Measurements from ENCODE around the gene ITPKB. TPM values are rescaled to one million over a fixed set of nuclear protein-coding genes. Genes with fewer than 3 reads are reported as not detected.

Gene ITPKB
- polyA plus RNA-seq, 1 donor from 2014 or later: 20.4 TPM

- Mint-ChIP-seq H3K27me3 (no peaks in the 10 kb centered on the region), H3K9me3 (no peaks in the 10 kb centered on the region), H3K4me1 (peaks cover 70 to 90% (median 74%) of the 10 kb centered on the region in 3 donors), H3K36me3 (peaks cover 2% of the 10 kb centered on the region), H3K4me3 (peak overlapping the region in 3 of 4 donors; percentile 55 to 80 (median 63)), H3K27ac (peak overlapping the region; percentile 12 to 97 (median 20))
These were observed 55.9 kb downstream of the ITPKB start for GRCh38 chr1:226682871-226683814.

GRCh38 chr1:226681652-226682493 is 57.2 kb downstream of the ITPKB start:
- Mint-ChIP-seq H3K4me1 (peaks cover 70 to 90% (median 72%) of the 10 kb centered on the region in 3 donors), H3K27me3 (no peaks in the 10 kb centered on the region), H3K36me3 (peaks cover 2% of the 10 kb centered on the region), H3K9me3 (no peaks in the 10 kb centered on the region), H3K4me3 (peak overlapping the region in 2 of 4 donors; percentile 34 to 96), H3K27ac (peak overlapping the region in 2 of 3 donors; percentile 97 to 99)

- Mint-ChIP-seq H3K27me3 (no peaks in the 10 kb centered on the region), H3K36me3 (peaks cover 2% of the 10 kb centered on the region), H3K4me3 (peak overlapping the region; percentile 86 to 96 (median 92)), H3K4me1 (peaks cover 75 to 95% (median 79%) of the 10 kb centered on the region in 3 donors), H3K27ac (peak overlapping the region; percentile 97 to 99 (median 98)), H3K9me3 (no peaks in the 10 kb centered on the region)
These were observed 58.4 kb downstream of the ITPKB start for GRCh38 chr1:226680653-226681052.

- peak overlapping the region; percentile 86 to 96 (median 92) for H3K4me3 Mint-ChIP-seq
- peak overlapping the region; percentile 97 to 99 (median 98) for H3K27ac Mint-ChIP-seq
- H3K4me1 Mint-ChIP-seq: peaks cover 80 to 96% (median 85%) of the 10 kb centered on the region in 3 donors
- no peaks in the 10 kb centered on the region for H3K27me3 Mint-ChIP-seq
- H3K9me3 Mint-ChIP-seq: no peaks in the 10 kb centered on the region
- H3K36me3 Mint-ChIP-seq: peaks cover 2% of the 10 kb centered on the region
These were observed 59.1 kb downstream of the ITPKB start for GRCh38 chr1:226679853-226680516.

GRCh38 chr1:226679262-226679661 is 59.8 kb downstream of the ITPKB start:
- H3K4me1 Mint-ChIP-seq: peaks cover 81 to 93% (median 88%) of the 10 kb centered on the region in 3 donors
- peak overlapping the region; percentile 97 to 99 (median 98) for H3K27ac Mint-ChIP-seq
- peak overlapping the region; percentile 86 to 96 (median 92) for H3K4me3 Mint-ChIP-seq
- no peaks in the 10 kb centered on the region for H3K27me3 Mint-ChIP-seq
- no peaks in the 10 kb centered on the region for H3K9me3 Mint-ChIP-seq
- peaks cover 5% of the 10 kb centered on the region for H3K36me3 Mint-ChIP-seq

GRCh38 chr1:226678701-226679100 is 60.4 kb downstream of the ITPKB start:
- peaks cover 5% of the 10 kb centered on the region for H3K36me3 Mint-ChIP-seq
- H3K4me3 Mint-ChIP-seq: peak overlapping the region; percentile 21 to 96 (median 92)
- peaks cover 82 to 90% (median 85%) of the 10 kb centered on the region in 3 donors for H3K4me1 Mint-ChIP-seq
- H3K27ac Mint-ChIP-seq: peak overlapping the region; percentile 97 to 99 (median 98)
- H3K9me3 Mint-ChIP-seq: no peaks in the 10 kb centered on the region
- no peaks in the 10 kb centered on the region for H3K27me3 Mint-ChIP-seq

- peaks cover 3% of the 10 kb centered on the region for H3K36me3 Mint-ChIP-seq
- peak overlapping the region in 3 of 4 donors; percentile 91 to 96 (median 93) for H3K4me3 Mint-ChIP-seq
- H3K27ac Mint-ChIP-seq: peak overlapping the region; percentile 97 to 99 (median 99)
These were observed 60.8 kb downstream of the ITPKB start for GRCh38 chr1:226678251-226678650.

GRCh38 chr1:226677027-226678020 is 61.8 kb downstream of the ITPKB start:
- Mint-ChIP-seq H3K36me3 (peaks cover 3% of the 10 kb centered on the region), H3K27ac (peak overlapping the region; percentile 97 to 99 (median 99)), H3K27me3 (no peaks in the 10 kb centered on the region), H3K4me3 (peak overlapping the region; percentile 83 to 94 (median 92)), H3K4me1 (peaks cover 77 to 85% (median 79%) of the 10 kb centered on the region in 3 donors), H3K9me3 (no peaks in the 10 kb centered on the region)

More at GRCh38 chr1:226678251-226678650, 60.8 kb downstream of the ITPKB start:
- H3K27me3 Mint-ChIP-seq: no peaks in the 10 kb centered on the region
- no peaks in the 10 kb centered on the region for H3K9me3 Mint-ChIP-seq
- peaks cover 80 to 87% (median 83%) of the 10 kb centered on the region in 3 donors for H3K4me1 Mint-ChIP-seq

- no peaks in the 10 kb centered on the region for H3K27me3 Mint-ChIP-seq
- H3K4me1 Mint-ChIP-seq: peaks cover 76 to 86% (median 81%) of the 10 kb centered on the region in 3 donors
- H3K36me3 Mint-ChIP-seq: peaks cover 4% of the 10 kb centered on the region
- H3K4me3 Mint-ChIP-seq: peak overlapping the region; percentile 83 to 94 (median 92)
- peak overlapping the region; percentile 97 to 99 (median 99) for H3K27ac Mint-ChIP-seq
- no peaks in the 10 kb centered on the region for H3K9me3 Mint-ChIP-seq
These were observed 62.7 kb downstream of the ITPKB start for GRCh38 chr1:226676381-226676780.

- H3K36me3 Mint-ChIP-seq: peaks cover 5% of the 10 kb centered on the region
- H3K4me3 Mint-ChIP-seq: peak overlapping the region; percentile 84 to 94 (median 92)
- peaks cover 73 to 86% (median 79%) of the 10 kb centered on the region in 3 donors for H3K4me1 Mint-ChIP-seq
These were observed 63.2 kb downstream of the ITPKB start for GRCh38 chr1:226675715-226676357.

GRCh38 chr1:226674892-226675714 is 64.0 kb downstream of the ITPKB start:
- H3K36me3 Mint-ChIP-seq: peaks cover 5% of the 10 kb centered on the region
- peak overlapping the region; percentile 97 to 99 (median 99) for H3K27ac Mint-ChIP-seq
- H3K9me3 Mint-ChIP-seq: no peaks in the 10 kb centered on the region
- H3K4me1 Mint-ChIP-seq: peaks cover 66 to 84% (median 71%) of the 10 kb centered on the region in 3 donors
- peak overlapping the region; percentile 84 to 94 (median 92) for H3K4me3 Mint-ChIP-seq
- H3K27me3 Mint-ChIP-seq: no peaks in the 10 kb centered on the region

More at GRCh38 chr1:226675715-226676357, 63.2 kb downstream of the ITPKB start:
- Mint-ChIP-seq H3K27me3 (no peaks in the 10 kb centered on the region), H3K27ac (peak overlapping the region; percentile 97 to 99 (median 99)), H3K9me3 (no peaks in the 10 kb centered on the region)

- Mint-ChIP-seq H3K36me3 (peaks cover 5% of the 10 kb centered on the region), H3K4me1 (peaks cover 55 to 73% (median 57%) of the 10 kb centered on the region in 3 donors), H3K4me3 (peak overlapping the region in 3 of 4 donors; percentile 24 to 73 (median 42)), H3K9me3 (no peaks in the 10 kb centered on the region), H3K27me3 (no peaks in the 10 kb centered on the region), H3K27ac (peak overlapping the region; percentile 88 to 99 (median 97))
These were observed 66.7 kb downstream of the ITPKB start for GRCh38 chr1:226672339-226672762.

Data from IgD-negative memory B cell (primary cell).